Smooth muscle cell (in vitro differentiated cells): ENCODE measurements around the gene AGXT. TPM values are rescaled to one million over a fixed set of nuclear protein-coding genes. Genes with fewer than 3 reads are reported as not detected.

Experiments used
- DNase-seq: peaks from one replicate; lab custom pipeline; 2025; ENCODE audit not compliant: unreplicated experiment; lab: John Stamatoyannopoulos, UW
- H2AFZ ChIP-seq: fragments of 200-600 bp; sonication (generic); 2 replicates; pipeline ENCODE4 v1.6.0; 2016; ENCODE audit warnings: antibody characterized with exemption, low read depth, mild to moderate bottlenecking
- H3F3A ChIP-seq: fragments of 200-600 bp; sonication (generic); 2 replicates; pipeline ENCODE4 v1.6.0; 2017; ENCODE audit warnings: antibody characterized with exemption, low read depth
- H3K27ac ChIP-seq: fragments of 200-600 bp; sonication (generic); 2 replicates; pipeline ENCODE4 v1.5.1; 2016; ENCODE audit warnings: low read depth, mild to moderate bottlenecking
- H3K27me3 ChIP-seq: fragments of 200-600 bp; sonication (generic); 2 replicates; pipeline ENCODE4 v1.6.1; 2016; ENCODE audit warnings: low read depth, mild to moderate bottlenecking
- H3K36me3 ChIP-seq: fragments of 200-600 bp; sonication (generic); 2 replicates; pipeline ENCODE4 v1.5.1; 2016; ENCODE audit warnings: low read depth
- H3K4me1 ChIP-seq: fragments of 200-600 bp; sonication (generic); 2 replicates; pipeline ENCODE4 v1.5.1; 2016; ENCODE audit warnings: low read depth
- H3K4me2 ChIP-seq: fragments of 200-600 bp; sonication (generic); 2 replicates; pipeline ENCODE4 v1.6.0; 2016; ENCODE audit warnings: mild to moderate bottlenecking
- H3K4me3 ChIP-seq: fragments of 200-600 bp; sonication (generic); 2 replicates; pipeline ENCODE4 v1.5.1; 2016; ENCODE audit warnings: mild to moderate bottlenecking
- H3K79me2 ChIP-seq: fragments of 200-600 bp; sonication (generic); 2 replicates; pipeline ENCODE4 v1.6.0; 2016; ENCODE audit warnings: low read depth, mild to moderate bottlenecking
- H3K9ac ChIP-seq: fragments of 200-600 bp; sonication (generic); 2 replicates; pipeline ENCODE4 v1.6.0; 2016; ENCODE audit warnings: low read depth
- H3K9me3 ChIP-seq: fragments of 200-600 bp; sonication (generic); replicated peaks from 2 replicates; pipeline ENCODE4 v1.5.1; 2016; ENCODE audit warnings: low read depth
- H4K20me1 ChIP-seq: fragments of 200-600 bp; sonication (generic); 2 replicates; pipeline ENCODE4 v1.6.0; 2016; ENCODE audit warnings: low read depth
- WGBS: methylation state at CpG from one replicate; pipeline ENCODE4 v1.1.7; 2016; ENCODE audit warnings: low lambda C conversion rate; 5-methylcytosine and 5-hydroxymethylcytosine counted together
- polyA plus RNA-seq: library from polyadenylated mRNA; unstranded; fragments of >200 nt; fragmentation: Nextera tagmentation; extraction: Ambion mirVana; gene quantifications from 2 replicates; pipeline ENCODE4 v1.2.1, GENCODE V29; 2016
- total RNA-seq: library from RNA; depleted of rRNA; stranded (reverse); fragments of >200 nt; gene quantifications from 2 replicates; pipeline ENCODE4 v1.2.3, GENCODE V29; 2014
- TF ChIP-seq, protein P1 (sequence below): fragments of 200-600 bp; sonication (generic); IDR thresholded peaks from 2 replicates; pipeline ENCODE4 v1.5.1; 2017; ENCODE audit warnings: borderline replicate concordance, mild to moderate bottlenecking, antibody characterized with exemption; ENCODE audit not compliant: insufficient read depth, poor library complexity, severe bottlenecking

Gene AGXT
- total and polyA plus RNA-seq, 2 experiments from 2014 or later, result not detected

- Histone ChIP-seq H3K36me3 (no peaks in the 10 kb centered on the region), H3K4me3 (no peak overlapping the region), H3K9me3 (no peaks in the 10 kb centered on the region), H3K4me2 (no peak overlapping the region), H3K27me3 (no peaks in the 10 kb centered on the region), H3K9ac (no peak overlapping the region), H3K4me1 (peaks cover 6% of the 10 kb centered on the region), H3F3A (no peaks in the 10 kb centered on the region), H4K20me1 (no peaks in the 10 kb centered on the region), H3K79me2 (no peaks in the 10 kb centered on the region), H3K27ac (no peak overlapping the region), H2AFZ (no peak overlapping the region)
- WGBS, result 96% methylated on average over 32 of the region's 37 CpGs
- DNase-seq, result no peak
- TF ChIP-seq, protein P1, sequence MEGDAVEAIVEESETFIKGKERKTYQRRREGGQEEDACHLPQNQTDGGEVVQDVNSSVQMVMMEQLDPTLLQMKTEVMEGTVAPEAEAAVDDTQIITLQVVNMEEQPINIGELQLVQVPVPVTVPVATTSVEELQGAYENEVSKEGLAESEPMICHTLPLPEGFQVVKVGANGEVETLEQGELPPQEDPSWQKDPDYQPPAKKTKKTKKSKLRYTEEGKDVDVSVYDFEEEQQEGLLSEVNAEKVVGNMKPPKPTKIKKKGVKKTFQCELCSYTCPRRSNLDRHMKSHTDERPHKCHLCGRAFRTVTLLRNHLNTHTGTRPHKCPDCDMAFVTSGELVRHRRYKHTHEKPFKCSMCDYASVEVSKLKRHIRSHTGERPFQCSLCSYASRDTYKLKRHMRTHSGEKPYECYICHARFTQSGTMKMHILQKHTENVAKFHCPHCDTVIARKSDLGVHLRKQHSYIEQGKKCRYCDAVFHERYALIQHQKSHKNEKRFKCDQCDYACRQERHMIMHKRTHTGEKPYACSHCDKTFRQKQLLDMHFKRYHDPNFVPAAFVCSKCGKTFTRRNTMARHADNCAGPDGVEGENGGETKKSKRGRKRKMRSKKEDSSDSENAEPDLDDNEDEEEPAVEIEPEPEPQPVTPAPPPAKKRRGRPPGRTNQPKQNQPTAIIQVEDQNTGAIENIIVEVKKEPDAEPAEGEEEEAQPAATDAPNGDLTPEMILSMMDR, result no peak
Observed at GRCh38 chr2:240888130-240888889, 19.7 kb downstream of the AGXT start.

- Histone ChIP-seq H3K4me1 (peaks cover 13% of the 10 kb centered on the region), H4K20me1 (no peaks in the 10 kb centered on the region), H2AFZ (no peak overlapping the region), H3K9me3 (no peaks in the 10 kb centered on the region), H3K27me3 (no peaks in the 10 kb centered on the region), H3K36me3 (no peaks in the 10 kb centered on the region), H3K4me2 (no peak overlapping the region), H3F3A (no peaks in the 10 kb centered on the region), H3K9ac (no peak overlapping the region), H3K79me2 (no peaks in the 10 kb centered on the region), H3K27ac (no peak overlapping the region), H3K4me3 (no peak overlapping the region)
- DNase-seq, result no peak
- TF ChIP-seq, protein P1, result no peak
- WGBS, result 80% methylated on average over 10 of the region's 11 CpGs
Observed at GRCh38 chr2:240888890-240889573, 20.4 kb downstream of the AGXT start.

DNA sequence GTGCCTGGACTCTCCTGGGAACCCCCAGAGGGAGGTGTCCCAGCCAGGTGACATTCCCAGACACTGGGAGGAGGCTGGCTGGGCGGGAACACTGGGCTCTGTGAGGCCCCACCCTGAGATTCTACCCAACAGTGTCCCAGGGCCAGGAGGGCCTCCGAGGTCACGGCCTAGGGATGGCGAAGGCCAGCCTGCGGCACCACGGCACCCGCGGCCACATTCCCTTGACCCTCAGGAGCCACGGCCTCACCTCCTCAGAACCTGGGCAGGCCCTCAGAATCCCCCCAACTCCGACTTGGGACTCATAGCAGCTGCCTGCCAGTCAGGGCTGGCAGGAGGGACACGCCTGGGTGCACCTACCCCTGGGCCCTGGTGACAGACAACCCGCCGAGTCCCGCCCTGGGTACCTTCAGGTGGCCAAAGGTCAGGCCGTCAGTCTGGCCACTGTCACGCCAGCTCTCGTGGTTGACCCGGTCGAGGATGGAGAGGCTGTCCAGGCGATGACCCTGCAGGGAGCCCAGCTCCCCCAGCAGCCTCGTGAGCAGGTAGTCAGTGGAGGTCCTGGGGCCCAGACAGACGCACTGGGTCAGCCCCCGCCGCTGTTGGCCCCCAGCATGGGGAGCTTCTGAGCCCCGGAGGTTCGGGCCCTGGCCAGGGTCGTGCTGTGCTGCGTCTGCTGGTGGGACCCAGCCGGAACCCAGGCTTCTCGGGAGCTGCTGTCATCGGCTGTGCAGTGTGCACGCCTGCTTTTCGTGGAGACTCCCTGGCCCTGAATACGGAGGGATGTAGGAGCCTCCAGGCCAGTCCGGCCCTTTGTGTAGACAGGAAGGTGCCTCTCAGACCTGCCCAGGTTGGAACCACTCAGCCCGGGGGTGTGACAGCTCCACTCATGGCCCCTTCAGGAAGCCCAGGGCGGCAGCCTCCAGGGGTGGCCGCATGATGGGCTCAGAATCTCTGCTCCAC is 21.3 kb downstream of the AGXT start:
- no peak overlapping the region for H3K27ac ChIP-seq
- H3K4me3 ChIP-seq, result no peak overlapping the region
- H3K4me2 ChIP-seq, result no peak overlapping the region
- H3K9me3 ChIP-seq, result no peaks in the 10 kb centered on the region
- no peaks in the 10 kb centered on the region for H3F3A ChIP-seq
- H3K9ac ChIP-seq, result no peak overlapping the region
- H3K27me3 ChIP-seq, result no peaks in the 10 kb centered on the region
- TF ChIP-seq, protein P1, result no peak
- no peak overlapping the region for H2AFZ ChIP-seq
- WGBS, result 91% methylated on average over 36 of the region's 38 CpGs
- no peaks in the 10 kb centered on the region for H3K79me2 ChIP-seq
- no peaks in the 10 kb centered on the region for H3K36me3 ChIP-seq
- no peaks in the 10 kb centered on the region for H4K20me1 ChIP-seq
- H3K4me1 ChIP-seq, result peaks cover 13% of the 10 kb centered on the region
- DNase-seq, result no peak
